ENCODE measurements around the gene MAMDC4.
"Not testable (repeated sequence)": the region's sequence is repeated elsewhere in the genome, so short reads cannot be mapped to it uniquely, and the experiment has no call there.

MAMDC4 gene

GRCh38 chr9:136851941-136852663 is at the start of gene MAMDC4:
TSS of gene MAMDC4 (plus strand) at chr9:136852346. CDS start at chr9:136852417, 71 bp downstream.
- TF ChIP-seq CTCF (IDR thresholded peaks at IDR 0.05; ENCODE audit: borderline replicate concordance, insufficient read depth, low read depth, low read length), result no peak
- no peak within 1 kb of the TSS for H3K4me3 ChIP-seq (ENCODE audit: low read depth, low read length)

GRCh38 chr9:136803009-136803550 is 49.1 kb upstream of the MAMDC4 start:
- not testable (repeated sequence) for H3K4me3 ChIP-seq (ENCODE audit: low read depth, low read length)

GRCh38 chr9:136803551-136804508 is 48.3 kb upstream of the MAMDC4 start:
- TF ChIP-seq CTCF (IDR thresholded peaks at IDR 0.05; ENCODE audit: borderline replicate concordance, insufficient read depth, low read depth, low read length), result no peak
- H3K4me3 ChIP-seq (ENCODE audit: low read depth, low read length), result no peak overlapping the region

- TF ChIP-seq CTCF (IDR thresholded peaks at IDR 0.05; ENCODE audit: borderline replicate concordance, insufficient read depth, low read depth, low read length), result no peak
- no peak overlapping the region for H3K4me3 ChIP-seq (ENCODE audit: low read depth, low read length)
Observed at GRCh38 chr9:136804509-136805206, 47.5 kb upstream of the MAMDC4 start.

GRCh38 chr9:136805207-136805740 is 46.9 kb upstream of the MAMDC4 start:
- no peak overlapping the region for H3K4me3 ChIP-seq (ENCODE audit: low read depth, low read length)
- no peak for TF ChIP-seq CTCF (IDR thresholded peaks at IDR 0.05; ENCODE audit: borderline replicate concordance, insufficient read depth, low read depth, low read length)

- TF ChIP-seq CTCF (IDR thresholded peaks at IDR 0.05; ENCODE audit: borderline replicate concordance, insufficient read depth, low read depth, low read length), result no peak
- no peak overlapping the region for H3K4me3 ChIP-seq (ENCODE audit: low read depth, low read length)
Observed at GRCh38 chr9:136806067-136806466, 46.1 kb upstream of the MAMDC4 start.
